GM18508 (cell line): ENCODE measurements around the gene ZNF438.
"Not testable (repeated sequence)": the region's sequence is repeated elsewhere in the genome, so short reads cannot be mapped to it uniquely, and the experiment has no call there.

Source experiments
- ATAC-seq: cut with Tn5 transposase; IDR thresholded peaks from one replicate; pipeline ENCODE4 v1.9.1; 2021; ENCODE audit warnings: moderate number of reproducible peaks; ENCODE audit not compliant: insufficient read depth, unreplicated experiment

ZNF438 gene

GRCh38 chr10:30902621-30903396 is 128.9 kb downstream of the ZNF438 start:
- no peak for ATAC-seq

- not testable (repeated sequence) for ATAC-seq
These were observed 130.2 kb downstream of the ZNF438 start for GRCh38 chr10:30901487-30901886.

DNA sequence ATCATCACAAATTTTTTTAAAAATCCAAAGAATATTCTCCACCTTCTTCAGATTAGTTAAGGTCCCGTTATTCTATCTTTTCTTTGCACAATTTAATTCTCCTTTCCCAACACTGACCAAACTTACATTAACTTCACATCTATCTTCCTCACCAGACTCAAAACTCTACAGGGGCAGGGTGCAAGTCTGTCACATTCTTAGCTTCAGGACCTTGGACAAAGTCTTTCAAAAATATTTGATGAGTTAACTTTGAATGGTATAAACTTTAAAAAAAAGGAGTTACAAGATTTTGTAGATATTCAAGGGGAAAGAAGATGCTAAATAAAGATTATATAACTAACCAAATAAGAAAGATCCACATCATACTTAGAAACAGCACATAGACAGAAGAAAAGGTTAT is 132.7 kb downstream of the ZNF438 start:
- no peak for ATAC-seq

GRCh38 chr10:30897547-30897946 is 134.1 kb downstream of the ZNF438 start:
- ATAC-seq: no peak

DNA sequence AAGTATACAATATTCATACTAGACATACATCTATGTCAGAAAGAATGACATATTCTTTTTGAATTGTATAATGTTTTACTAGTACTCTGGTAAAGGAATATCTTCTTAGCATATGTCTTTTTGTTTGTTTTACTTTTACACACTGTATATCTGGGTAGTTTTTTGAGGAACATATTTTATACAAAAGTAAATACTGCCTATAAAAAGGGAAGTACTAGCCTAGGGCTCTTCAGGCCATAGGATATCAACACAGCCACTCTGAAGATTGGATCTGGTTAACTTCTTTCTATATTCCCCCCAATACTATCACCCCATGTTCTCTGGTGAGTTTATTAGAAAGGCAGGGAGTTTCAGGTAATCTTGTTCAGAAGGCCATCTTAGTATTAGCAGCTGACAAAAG is 134.6 kb downstream of the ZNF438 start:
- no peak for ATAC-seq

DNA sequence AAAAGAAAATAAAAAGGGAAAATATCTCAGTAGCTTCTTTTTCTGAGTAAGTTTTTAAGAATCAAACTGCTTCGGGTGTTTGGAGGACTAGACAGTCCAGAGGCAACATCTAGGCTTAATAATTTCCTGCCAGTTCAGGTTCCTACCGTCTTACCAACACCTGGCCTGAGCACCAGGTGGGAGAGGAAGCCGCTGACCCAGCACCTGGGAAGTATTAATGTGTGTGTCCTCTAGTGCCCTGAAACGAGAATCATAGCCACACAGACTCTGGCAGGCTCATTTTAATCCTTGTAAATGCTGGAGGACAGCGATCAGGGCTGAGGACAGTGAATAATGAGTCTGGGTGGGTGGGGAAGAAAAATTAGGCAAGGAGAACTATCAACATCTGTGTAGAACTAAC is 137.4 kb downstream of the ZNF438 start:
- no peak for ATAC-seq

GRCh38 chr10:30893208-30893607 is 138.5 kb downstream of the ZNF438 start:
- no peak for ATAC-seq

DNA sequence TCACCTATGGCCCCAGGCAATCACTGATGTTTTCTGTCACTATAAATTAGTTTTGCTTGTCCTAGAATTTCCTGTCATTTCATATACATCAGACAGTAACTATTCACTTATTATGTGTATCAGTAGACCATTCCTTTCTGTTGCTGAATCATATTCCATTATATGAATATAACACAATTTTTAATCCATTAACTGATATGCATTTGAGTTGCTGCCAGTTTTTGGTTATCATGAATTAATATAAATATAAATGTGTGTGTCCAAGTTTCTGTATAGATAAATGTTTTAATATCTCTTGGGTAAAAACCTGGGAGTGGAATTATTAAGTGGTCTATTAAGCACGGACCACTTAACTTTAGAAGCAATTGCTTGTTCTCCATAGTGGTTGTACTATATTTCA is 143.8 kb downstream of the ZNF438 start:
- no peak for ATAC-seq

DNA sequence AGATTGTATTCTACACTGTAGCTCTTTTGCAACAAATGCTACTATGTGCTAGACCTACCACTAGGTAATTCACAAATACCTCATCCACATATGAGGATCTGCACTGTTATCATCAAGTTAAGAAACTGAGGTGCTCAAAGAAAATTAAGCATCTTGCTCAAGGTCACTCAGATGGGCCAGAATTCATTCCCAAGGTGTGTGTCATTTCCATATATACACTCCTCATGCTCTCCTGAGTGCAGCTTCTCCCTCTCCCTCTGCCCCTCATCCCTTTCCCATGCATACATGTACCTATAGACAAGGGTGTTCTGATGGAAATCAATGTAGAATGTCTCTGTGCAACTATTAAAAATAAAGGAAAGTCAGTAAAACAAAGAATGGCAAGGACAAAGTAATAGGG is 146.2 kb downstream of the ZNF438 start:
- no peak for ATAC-seq

DNA sequence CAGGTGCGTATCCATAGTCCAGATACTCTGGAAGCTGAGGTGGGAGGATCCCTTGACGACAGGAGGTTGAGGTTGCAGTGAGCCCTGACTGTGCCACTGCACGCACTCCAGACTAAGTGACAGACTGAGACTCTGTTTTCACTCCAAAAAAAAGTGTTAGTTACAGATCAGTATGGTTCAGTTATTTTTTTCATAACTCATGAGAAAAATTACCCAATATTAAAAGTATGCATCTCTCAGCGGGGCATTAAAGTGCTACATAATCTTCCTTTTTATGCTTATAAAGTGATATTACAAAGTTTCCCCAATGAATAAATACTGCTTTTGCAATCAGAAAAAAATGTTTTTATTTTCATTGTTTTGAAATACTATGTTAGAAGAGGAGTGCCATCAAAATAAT is 147.9 kb downstream of the ZNF438 start:
- ATAC-seq: no peak

GRCh38 chr10:30883116-30883515 is 148.5 kb downstream of the ZNF438 start:
- no peak for ATAC-seq

DNA sequence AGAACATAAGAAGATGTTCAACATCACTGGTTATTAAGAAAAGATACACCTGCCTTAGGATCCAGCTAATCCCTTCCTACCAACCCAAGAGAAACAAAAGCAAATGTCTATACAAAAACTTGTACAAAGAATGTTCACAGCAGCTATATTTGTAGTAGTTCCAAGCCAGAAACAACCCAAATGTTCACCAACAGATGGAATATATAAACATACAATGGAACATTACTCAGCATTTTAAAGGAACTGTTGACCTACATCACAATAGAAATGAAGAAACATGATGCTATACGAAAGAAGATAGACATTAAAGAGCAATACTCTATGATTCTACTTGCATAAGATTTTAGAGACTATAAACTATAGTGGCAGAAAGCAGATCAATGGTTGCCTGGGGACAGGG is 149.4 kb downstream of the ZNF438 start:
- ATAC-seq: no peak

DNA sequence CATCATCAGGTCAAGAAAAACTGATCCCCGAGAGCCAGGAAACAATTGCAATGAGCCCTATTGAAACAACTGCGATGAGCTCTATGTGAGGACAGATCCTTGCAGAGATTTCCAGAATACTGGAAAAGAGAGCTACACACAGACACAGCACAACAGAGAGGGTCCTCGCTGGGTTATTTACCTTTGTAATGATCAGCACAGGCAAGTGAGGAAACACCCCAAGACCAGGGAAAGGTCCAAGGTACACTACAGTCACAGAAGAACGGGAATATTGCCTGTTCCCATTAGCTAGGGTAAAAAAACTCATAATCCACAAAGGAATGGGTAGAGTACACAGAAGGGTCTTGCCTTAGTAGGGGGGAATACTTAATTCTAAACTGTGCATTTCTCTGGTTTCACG is 152.7 kb downstream of the ZNF438 start:
- no peak for ATAC-seq

DNA sequence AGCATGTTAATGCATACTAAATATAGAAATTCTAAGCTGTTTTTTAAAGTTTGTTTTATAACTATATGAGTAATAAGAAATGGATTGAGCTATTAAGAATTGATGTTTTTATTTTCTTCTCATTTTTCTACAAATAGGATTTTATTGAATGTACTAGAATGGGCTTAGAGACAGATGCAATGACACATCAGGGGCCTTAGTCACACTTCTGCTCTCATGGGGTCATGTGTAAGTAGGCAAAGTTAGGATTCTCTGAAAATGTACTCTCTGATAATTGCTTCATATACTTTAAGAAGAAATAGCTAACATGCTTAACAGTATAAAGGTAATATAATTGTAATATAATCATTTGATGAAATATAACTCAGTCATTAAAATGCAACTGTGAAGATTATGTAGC is 154.6 kb downstream of the ZNF438 start:
- ATAC-seq: no peak

GRCh38 chr10:30873411-30873810 is 158.3 kb downstream of the ZNF438 start:
- ATAC-seq: no peak

GRCh38 chr10:30870896-30871295 is 160.8 kb downstream of the ZNF438 start:
- no peak for ATAC-seq

DNA sequence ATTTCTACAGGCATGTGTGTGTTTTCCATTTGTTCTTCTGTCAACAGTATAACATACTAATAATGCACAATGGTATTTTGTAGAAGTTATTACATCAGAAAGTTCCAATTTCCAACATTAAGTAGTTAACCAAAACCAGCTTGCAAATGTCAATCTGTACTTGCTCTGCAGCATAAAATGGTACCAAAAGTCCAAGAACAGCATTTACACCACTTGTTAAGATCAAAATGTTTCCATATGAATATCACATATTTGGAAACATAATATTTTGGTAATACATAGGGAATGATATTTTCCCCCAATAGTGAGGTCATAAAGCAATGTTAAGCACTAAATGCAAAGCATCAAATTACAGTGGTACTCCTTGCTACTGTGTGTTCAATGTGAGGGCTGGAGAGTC is 162.1 kb downstream of the ZNF438 start:
- no peak for ATAC-seq

DNA sequence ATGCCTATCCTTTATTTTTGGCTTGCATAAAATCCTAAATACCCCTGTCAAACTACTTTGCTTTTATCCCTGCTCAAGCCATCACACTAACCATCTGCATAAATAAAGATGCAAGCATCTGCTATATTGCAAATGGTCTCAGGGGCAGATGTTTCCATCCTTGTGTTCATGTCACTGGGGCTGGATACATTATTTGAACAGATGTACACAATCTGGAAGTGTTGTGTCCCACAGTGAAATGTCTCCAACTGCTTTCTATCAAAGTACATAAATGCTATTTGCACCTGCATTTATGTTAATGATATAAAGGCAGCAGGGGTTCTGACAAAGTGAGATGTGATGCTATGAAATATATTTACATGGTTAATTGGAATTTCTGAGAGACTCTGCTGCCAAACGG is 163.1 kb downstream of the ZNF438 start:
- ATAC-seq: no peak

DNA sequence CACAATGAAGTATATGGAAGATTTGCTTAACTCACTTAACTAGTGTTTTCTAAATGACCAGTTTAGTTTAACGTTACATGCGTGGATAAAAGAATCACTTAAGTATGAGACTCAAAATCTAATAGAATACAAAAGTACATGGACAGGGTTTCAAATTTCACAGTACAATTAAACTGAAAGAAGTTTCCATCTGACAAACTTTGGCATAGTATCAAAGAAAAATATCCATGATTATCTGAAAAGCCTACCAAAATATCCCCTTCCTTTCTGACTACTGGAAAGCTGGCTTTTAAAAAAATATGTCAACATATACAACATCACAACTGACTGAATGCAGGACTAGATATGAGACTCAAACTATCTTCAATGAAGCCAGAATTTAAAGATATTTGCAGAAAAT is 164.8 kb downstream of the ZNF438 start:
- ATAC-seq: no peak

DNA sequence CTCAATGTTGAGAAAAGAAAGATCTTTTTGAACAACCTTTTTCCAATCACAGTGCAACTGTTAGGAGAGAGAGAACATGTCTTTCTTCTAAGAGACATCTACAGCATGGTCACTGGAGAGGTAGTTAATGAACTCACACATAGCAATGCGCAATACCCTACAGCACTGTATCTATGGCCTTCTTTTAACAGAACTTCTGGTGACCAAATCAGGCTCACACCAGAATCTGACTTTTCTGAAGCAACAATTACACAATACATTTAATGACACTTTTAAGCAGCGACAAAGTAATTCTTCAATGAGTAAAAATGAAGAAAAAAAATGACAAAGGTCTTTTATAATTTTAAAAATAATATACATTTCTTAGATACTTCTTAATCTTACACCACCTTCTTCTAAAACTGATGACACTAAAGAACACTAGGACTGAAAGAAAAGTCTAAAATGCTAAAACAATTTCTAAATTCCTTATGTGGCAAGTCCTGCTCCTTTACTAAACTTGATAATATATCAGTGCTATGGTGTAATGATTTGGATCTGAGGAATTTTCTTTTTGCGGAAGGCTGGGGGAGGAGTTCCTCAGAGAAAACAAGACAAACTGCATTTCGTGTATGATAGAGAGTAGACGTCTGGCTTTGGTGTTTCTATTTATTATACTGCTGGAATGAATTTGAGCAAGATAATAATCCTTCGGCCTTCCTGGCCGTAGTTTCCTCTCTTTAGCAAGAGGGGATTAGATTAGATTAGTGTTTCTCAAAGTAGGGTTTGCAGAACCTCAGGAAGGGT is 166.3 kb downstream of the ZNF438 start:
- ATAC-seq: no peak

DNA sequence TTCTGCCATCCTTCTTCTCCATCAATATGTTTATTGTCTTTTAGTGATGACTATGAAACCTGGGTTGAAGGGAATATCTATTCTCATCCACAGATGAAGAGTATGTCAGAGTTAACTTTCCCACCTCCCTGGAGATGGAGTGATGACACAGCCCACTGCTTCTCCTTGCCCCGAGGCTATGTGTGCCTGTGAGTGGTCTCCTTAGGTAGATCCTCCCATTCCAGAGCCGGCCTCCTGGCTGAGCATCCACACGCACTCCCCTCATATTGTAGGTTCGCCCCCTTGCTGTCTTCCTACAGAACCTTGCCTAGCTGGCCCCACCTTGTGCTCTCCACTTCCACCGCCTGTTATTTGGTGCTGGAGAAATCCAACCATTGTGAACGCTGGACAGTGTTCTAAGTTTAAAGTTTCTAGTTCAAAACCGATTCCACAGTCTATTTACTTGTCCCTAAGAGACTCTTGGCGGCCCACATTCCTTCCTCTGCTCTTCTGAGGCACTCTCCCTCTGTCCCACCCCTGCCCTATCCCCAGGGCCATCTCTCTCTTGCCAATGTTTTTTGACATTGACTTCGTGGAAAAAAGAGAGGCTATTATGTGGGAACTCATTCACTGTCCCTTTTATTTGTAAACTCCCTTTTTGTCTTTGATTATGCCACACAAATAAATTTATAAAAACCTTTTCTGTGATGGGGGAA is 168.0 kb downstream of the ZNF438 start:
- no peak for ATAC-seq
